ENCODE results near the gene PPP1R3E.

- no peak for TF ChIP-seq POLR2AphosphoS5 (IDR thresholded peaks at IDR 0.05)
- TF ChIP-seq, protein P1, sequence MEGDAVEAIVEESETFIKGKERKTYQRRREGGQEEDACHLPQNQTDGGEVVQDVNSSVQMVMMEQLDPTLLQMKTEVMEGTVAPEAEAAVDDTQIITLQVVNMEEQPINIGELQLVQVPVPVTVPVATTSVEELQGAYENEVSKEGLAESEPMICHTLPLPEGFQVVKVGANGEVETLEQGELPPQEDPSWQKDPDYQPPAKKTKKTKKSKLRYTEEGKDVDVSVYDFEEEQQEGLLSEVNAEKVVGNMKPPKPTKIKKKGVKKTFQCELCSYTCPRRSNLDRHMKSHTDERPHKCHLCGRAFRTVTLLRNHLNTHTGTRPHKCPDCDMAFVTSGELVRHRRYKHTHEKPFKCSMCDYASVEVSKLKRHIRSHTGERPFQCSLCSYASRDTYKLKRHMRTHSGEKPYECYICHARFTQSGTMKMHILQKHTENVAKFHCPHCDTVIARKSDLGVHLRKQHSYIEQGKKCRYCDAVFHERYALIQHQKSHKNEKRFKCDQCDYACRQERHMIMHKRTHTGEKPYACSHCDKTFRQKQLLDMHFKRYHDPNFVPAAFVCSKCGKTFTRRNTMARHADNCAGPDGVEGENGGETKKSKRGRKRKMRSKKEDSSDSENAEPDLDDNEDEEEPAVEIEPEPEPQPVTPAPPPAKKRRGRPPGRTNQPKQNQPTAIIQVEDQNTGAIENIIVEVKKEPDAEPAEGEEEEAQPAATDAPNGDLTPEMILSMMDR (IDR thresholded peaks at IDR 0.05): no peak
Observed at GRCh38 chr14:23300687-23301223, 1.9 kb downstream of the PPP1R3E start.
